GM18870 (cell line): ENCODE results near the gene POFUT2.

Experiments used
- ATAC-seq: cut with Tn5 transposase; IDR thresholded peaks from one replicate; pipeline ENCODE4 v1.9.1; 2021; ENCODE audit warnings: moderate library complexity; ENCODE audit not compliant: unreplicated experiment

POFUT2 gene

DNA sequence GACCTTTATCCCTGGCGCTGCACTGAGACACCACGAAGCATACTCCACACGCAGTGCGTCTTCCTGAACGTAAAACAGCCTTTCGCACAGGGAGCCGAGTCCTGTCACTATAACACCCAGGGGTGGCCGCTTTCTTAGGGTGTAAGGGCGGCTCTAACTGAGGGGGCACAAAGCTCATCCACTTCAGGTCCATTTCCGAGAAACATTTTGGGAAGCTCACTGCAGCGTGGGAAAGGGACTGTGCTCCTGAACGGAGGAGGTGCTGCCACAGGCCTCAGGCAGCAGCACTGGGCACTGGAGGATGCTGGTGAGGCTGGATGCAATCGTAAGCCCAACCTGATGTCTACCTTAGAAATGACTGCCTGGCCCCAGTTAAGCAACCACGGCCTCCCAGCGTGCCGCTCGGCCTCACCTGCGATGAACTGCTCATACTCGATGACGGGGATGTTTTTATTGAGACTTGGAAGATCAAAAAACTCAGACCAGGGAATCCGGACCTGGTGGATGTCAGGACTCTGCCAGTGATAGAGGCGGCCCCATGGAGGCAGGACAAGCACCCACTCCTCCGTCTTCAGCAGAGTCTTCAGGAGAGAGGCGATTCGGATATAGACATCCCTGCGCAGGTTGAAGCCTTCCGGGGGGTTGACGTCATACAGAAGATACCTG is 2.3 kb downstream of the POFUT2 start:
- ATAC-seq = no peak

DNA sequence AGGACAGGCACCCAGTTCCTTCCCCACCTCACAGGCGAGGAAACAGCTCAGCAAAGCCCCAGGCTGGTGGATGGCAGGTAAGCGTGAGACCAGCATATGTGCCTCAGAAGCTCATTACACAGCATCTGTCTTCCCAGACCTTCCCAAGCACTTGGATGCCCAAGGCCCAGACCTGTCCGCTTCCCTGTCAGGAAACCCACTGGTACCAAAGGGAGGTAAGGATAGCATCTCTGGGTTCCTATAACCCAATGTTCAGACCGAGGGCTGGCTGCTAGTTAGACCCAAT is 3.3 kb downstream of the POFUT2 start:
- no peak for ATAC-seq

DNA sequence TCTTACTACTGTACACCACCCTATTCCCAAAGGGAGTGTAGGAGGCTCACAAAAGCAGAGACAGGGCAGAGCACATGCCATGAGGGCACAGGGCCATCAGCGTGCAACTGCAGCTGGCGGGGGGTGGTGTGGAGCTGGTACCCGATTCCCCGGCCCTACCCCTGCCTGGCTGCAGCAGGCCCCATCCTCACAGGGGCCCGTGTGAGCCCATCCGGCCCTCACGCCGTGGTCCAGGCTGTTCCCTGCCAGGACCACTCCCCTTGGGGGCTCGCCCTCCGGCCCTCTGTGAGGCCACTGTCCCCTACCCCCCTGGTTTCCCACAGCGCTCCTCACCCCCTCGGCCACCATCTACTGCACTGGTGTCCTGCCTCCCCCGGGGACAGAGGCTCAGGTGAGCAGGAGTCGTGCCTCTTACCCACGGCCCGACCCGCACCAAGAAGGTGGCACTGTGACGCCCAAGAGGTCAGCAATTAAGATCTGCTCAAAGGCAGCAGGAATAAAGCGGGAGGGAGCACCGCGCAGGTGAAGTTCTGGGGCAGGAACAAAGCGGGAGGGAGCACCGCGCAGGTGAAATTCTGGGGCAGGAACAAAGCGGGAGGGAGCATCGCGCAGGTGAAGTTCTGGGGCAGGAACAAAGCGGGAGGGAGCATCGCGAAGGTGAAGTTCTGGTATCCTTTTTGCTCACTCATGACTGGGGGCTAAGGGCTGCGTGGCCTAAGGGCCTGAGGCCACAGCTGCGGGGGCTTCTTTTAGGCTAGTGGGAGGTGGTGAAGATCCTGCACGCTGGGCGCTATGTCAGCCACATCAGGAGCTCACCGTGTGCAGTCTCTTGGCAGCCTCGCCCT is 3.9 kb downstream of the POFUT2 start:
- ATAC-seq = no peak

DNA sequence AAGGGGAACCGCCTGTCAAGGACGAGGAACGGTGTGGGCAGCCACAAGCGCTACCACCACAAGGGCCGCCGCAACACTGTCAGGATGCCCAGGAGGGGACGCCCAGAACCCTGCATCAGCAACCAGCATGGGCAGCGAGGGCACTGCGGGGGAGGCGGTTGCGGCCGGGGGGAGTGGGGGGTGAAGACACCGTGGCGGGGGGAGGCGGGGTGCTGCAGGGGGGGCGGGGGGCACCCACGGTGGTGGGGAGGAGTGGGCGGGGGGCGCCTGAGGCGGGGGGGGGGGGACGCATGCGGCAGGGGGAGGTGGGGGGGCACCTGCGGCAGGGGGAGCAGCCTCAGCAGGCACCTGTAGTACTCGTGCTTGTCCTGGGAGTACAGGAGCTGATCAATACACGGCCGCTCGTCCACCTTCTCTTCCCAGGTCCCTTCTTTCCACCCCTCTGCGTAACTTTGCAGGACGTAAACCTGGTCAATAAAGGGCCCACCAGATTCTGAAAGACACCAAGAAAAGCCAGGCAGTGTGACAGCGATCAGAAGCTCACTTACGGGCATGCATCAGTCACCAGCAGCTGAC is 4.6 kb downstream of the POFUT2 start:
- ATAC-seq = no peak

DNA sequence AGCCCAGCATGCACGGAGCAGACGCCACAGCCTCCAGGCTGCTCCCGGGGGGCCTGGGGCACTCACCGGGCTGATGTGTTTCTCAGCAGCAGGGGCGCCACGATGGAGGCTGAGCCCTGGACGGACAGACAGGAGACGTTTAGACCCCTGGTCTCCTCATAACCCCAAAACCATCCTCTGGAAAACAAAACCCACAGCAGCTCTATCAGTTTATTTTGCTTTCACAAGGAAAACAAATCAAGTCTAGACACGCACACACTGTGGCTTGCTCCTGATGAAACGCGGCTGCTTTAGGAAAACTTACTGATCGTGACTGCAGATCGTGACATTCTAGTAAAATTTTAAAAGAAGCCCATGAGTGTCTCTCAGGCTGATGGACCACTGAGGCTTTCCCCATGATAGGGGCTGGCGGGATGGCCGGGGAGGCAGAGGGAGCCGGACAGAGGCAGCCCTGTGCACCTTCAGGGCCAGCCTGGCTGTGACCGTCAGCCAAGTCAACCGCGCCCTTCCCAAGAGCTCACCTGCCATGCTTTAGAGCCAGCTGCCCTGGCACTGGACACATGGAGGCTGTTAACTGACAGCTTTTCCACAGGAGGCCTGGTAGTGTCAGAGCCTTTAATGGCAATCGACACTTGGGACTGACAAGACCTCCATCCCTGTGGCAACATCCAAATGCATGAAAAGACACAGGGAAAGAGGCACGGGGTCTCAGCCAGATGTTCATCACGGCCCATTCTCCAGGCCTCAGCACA is 5.2 kb downstream of the POFUT2 start:
- ATAC-seq = no peak

DNA sequence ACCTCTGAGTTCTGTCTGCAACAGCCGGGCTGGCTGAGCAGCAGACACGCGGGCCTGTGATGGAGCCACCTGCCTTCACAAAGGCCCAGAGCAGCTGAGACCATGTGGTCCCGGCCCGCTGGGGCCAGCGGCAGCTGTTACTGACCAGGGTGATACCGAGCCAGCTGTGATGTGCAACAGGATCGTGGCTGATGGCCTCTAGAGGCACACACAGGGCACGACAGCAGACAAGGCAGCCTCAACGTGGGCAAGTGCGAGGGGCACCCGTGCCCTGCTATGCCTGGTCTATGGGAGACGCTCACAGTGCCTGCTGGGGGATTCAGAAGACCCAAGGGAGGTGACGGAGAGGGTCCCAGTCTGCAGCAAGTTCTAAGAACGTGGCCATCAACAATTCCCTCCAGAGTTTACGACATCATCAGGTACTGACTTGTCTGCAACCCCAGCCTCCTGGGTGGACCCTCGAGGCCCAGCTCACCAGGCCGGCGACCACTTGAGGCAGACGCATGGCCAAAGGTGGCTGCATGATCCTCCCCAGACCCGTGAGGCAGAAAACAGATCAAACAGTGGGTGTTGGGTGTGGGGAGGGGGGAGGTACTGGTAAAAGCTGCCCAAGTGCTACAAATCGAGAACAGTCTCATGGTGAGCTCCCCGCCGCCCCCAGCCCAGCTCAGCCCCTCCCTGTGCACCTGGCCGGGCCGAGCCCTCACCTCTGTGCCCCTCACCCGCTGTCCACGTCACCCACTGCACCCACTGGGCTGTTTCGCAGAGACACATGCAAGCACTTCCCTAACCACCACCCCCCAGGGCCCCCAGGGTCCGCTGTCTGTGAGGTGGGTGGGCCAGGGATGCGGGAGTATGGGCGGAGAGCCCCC is 6.0 kb downstream of the POFUT2 start:
- no peak for ATAC-seq

DNA sequence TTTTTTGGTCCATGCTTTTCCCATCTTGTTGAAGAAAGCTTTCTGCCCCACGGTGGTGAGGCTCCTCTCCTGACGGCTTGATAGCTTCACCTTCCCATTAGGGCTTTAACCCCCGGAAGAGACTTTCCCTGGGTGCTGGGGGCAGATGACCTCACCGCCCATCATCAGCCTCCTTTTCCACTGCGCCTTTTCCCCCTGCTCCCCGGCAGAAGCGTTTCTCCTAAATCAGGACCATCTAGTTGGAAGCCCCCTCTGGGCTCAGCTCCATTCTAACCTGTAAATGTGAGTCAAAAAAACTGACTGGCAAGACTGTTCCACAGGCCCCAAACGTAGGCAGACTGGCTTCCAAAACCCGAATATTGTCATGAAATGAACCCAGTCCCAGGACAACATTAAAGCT is 6.7 kb downstream of the POFUT2 start:
- no peak for ATAC-seq

DNA sequence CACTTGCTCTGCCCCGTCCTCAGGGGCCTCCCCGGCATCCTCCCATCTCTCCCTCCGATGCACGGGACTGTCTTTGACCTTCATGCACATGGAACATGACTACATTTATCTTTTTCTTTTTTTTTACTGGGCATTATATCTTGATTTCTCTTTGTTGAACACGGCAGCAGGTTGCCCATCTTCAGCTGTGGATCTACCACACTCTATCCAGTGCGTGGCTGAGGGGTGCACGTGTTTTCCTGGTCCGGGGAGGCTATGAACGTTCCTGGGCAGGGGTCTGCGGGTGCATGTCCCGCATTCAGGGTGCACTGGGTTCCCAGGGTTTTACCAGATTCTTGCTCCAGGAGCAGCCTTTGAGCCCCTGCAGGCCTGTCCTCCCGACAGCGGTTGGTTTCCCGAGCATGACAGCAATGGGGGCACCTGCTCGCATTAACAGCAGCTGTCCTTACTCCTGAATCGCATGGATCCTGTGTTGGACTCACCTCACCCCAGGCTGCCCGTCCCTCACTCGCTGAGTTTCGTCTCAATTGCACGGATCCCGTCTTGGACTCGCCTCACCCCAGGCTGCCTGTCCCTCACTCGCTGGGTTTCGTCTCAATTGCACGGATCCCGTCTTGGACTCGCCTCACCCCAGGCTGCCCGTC is 7.4 kb downstream of the POFUT2 start:
- no peak for ATAC-seq

DNA sequence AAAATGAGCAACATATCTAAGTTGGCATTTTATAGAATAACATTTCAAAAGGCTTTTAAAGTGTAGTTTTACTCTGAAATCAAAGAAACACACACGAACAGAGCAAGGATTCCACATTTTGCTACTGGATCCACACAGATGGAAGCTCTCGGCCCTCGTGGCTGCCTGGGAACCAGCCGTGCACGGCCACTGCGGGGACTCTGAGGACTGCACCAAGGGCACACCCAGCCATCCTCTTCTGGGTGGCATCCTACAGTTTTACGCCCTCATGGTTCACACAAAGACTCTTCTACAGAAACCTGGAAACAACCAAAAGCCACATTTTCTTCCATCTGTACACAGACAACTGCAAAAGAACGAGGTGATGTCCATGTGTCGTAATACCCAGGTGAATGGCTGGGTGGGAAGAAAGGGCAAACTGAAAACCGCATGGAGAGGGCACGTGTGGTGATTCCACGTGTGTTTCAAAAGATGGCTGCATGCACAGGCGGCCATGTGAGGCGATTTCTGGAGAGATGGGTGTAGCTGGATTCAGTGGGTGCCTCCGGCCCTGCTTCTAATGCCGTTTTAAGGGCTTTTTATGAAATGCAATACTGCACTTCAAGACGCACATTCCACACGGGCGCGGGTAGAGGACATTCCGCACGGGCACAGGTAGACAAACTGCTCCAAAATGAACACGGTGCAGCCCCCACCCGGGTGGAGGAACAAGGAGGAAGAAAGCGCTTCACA is 8.1 kb downstream of the POFUT2 start:
- no peak for ATAC-seq

DNA sequence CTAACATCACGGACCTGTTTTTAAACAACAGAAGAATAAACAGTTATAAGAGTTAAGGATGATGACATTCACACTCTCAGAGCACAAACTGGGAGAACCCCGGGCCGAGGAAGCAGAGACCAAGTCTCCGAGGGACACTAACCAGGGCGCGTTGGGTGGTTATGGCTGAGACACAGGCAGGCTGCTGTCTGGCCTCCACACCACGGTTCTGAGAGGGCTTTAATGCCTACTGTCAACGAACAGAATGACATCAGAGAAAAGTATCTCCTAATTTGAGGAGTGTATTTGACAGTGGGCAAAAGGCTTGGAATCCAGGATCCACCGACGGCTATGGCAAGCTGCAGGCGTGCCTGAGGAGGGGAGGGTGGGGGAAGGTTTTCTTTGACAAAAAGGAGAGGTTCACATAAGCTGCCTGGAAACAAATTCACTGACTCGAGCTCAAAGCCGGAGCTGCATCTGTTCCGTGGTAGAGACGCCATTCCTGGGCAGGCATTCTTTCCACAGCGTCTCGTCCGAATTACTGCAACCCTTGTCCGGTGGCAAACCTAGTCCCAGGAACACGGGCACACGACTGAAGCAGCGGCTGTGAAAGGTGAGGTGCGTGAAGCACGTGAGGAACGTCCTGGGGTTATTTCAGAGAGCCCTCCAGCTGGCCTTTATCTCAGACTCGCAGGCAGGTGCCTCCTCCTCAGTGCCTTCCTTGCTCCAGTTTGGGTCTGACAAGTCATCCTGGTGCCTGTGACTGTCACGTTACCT is 9.4 kb downstream of the POFUT2 start:
- ATAC-seq = no peak

DNA sequence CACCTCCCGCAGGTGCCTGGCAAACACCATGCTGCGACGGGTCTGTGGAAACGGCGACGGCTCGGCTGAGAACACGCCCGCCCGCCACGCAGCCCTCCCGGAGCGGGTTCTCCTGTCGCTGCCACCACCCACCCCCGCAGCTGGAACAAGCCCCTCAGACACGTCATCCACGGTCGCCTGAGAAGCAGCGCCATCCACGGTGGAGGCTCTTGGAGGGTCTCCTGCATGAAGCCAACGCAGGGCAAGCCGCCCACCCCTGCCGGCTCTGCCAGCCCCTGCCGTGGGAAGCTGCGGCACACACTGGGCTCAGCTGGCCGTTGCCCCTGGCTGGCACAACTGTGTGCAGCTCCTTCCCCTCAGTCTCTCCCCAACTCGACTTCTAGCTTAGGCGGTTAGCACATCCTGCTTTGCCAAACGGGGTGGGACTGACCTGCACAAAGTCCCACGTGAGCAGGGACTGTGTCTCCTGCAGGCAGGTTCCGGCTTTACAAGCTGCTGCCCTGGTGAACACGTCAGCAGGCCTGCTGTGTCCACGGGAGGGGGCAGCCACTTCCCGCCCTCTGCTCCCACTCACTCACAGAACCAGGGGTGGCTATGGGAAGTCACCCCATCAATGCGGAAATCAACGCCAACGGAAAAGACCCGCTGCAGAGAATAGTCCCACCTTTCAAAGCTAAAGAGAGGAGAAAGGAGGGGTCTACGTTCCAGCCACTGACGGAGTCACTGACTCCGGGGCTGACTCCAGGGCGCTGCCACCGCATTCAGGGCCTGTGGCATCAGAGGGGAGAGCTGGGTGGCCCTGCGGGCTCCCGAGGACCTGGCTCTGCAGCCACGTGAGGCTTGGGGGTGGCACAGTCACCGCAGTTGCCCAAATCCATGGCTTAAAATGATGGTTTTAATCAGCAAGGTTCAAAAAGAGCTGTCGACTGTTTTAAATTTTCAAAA is 10.3 kb downstream of the POFUT2 start:
- no peak for ATAC-seq

DNA sequence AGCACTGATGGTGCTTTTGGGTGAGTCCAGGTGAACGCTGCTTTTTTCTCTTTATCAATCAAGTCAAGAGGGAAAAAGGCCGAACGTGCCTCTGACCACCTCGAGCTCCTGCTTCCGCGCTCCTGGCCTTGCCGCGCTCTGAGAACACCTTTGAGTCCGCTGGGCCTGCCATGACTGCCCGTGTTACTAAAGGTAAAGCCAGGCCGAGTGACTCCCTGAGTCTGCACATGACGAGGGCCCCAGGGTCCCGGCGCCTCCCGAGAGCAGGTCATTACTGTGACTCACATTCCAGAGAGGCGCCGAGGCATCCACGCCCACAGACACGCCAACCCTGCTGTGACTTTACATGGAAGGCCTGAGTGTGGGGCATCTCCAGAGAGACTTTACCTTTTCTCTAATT is 11.1 kb downstream of the POFUT2 start:
- ATAC-seq = no peak

DNA sequence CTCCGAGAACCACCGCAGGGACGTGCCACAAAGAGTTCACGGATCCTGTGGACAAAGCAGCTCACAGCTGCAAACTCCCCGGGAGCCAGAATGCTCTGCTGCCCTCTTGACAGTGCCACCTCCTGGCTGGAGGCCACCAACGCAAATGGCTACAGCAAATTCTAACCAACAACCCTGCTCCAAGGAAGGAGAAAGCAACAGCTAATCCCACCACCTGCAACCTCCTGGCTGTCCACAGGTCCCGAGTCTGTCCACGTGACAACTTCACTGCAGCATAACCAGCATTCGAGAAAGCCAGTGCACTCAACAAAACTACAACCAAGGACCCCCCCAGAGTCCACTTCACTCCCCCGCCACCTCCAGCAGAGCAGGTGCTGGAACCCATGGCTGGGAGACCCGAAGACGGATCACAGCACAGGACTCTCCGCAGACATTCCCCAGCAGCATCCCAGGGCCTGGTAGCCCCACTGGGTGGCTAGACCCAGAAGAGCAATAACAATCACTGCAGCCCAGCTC is 17.3 kb downstream of the POFUT2 start:
- ATAC-seq = no peak

DNA sequence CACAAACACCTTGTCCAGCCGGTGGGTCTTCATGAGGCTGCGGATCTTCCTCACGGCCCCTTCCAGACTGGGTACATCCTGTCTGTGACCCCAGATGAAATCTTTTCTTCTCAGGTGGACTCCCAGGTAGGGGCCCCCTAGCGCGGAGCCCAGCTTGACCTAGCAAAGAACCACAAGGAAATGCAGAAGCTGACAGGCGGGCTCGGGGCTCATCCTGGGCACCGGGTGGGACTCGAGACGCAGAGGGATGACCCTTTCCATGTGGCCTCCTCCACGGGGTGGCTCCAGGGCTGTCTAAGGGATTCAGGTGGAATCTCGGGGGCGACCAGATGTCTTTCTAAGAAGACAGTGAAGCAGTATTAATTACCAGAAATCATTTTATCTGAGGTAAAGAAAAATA is 17.8 kb downstream of the POFUT2 start:
- ATAC-seq = no peak

DNA sequence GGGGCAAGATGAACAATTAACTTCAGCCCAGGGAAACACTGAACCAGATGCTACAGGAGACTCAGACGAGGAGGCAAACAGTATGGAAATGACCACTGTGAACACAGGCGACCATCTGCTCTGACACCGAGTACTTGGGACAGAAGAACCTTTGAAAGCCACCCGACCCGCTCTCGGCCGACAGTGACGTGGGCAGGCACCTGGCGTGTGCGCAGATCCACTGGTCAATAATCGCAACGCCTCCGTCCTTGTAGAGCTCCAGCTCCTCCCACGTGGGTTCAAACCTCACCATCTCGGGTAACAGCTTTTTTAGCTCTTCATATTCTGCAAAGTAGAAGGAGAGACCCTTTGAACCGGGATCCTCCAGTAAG is 20.3 kb downstream of the POFUT2 start:
- no peak for ATAC-seq

DNA sequence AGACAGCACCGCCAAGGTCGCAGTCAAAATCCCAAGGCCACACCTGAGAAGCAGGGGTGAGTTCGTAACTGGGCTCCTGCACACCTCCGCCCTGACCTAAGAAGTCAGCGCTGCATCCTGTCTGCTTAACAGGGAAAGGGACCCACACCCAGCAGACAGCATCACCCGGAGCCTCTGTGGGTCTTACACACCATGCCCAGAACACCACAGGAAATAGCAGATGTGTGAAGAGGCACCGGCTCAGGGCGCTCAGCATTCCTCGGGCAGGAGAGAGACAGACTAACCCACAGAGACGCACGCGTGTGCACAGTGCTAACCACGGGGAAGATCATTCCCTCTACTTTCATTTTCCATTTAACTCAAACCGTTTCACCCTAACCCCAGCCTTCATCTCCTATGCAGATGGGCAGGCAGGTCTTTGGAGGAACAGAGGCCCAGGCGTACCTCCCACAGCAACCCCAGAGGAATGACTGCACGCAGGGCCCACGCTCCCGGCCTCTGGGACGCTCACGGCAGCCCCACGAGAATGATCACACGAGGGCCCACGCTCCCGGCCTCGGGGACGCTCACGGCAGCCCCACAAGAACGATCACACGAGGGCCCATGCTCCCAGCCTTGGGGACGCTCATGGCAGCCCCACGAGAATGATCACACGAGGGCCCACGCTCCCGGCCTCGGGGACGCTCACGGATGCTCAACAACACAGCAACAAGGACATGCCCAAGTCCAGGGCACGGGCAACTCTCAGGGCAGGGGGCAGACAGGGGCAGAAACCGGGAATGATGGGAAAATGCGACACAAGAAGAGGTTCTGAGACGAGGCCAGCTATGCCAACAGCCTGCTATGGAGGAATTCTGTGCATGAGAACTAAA is 20.9 kb downstream of the POFUT2 start:
- no peak for ATAC-seq
